Cardiac fibroblast (primary cell): Measurements from ENCODE around the gene UNC45A.

Experiments
- DNase-seq, 2 donors: peaks; one replicate each; pipeline versions ENCODE4 v3.0.0 to v3.0.0-alpha.2; 2010; ENCODE audit warnings: low read depth in 2 of 2
- H3K4me3 ChIP-seq, 2 donors: replicated peaks in 1 of 2; 1 replicate in 1 of 2; 2 replicates in 1 of 2; pipeline ENCODE4 v1.5.1; 2011; ENCODE audit warnings: low read depth in 2 of 2, low read length in 2 of 2, mild to moderate bottlenecking in 2 of 2, moderate library complexity in 1 of 2
- TF ChIP-seq, protein P1 (sequence below): IDR thresholded peaks from one replicate; pipeline ENCODE4 v1.5.1; 2011; ENCODE audit warnings: low read depth, mild to moderate bottlenecking, low read length, inconsistent platforms

The UNC45A gene

DNA sequence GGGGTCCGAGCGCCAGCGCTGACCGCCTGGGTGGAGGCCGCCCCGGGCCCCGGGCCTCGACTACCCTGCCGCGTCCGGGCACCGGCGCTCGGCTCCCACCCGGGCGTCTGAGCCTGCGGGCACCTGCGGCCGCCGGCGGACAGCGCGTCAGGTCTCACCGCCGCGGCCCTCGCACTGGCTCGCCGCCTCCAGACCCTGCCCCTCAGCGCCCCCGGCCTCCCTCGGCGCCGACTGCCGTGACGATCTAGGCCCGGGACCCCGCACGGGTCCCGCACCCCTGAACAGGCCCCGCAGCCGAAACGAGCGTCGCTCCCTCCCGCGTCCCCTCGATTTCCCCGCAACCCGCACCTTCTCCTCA, 59.0 kb downstream of the UNC45A start:
- H3K4me3 ChIP-seq, result peak overlapping the region; percentile 99
- no peak for DNase-seq
- TF ChIP-seq, protein P1, sequence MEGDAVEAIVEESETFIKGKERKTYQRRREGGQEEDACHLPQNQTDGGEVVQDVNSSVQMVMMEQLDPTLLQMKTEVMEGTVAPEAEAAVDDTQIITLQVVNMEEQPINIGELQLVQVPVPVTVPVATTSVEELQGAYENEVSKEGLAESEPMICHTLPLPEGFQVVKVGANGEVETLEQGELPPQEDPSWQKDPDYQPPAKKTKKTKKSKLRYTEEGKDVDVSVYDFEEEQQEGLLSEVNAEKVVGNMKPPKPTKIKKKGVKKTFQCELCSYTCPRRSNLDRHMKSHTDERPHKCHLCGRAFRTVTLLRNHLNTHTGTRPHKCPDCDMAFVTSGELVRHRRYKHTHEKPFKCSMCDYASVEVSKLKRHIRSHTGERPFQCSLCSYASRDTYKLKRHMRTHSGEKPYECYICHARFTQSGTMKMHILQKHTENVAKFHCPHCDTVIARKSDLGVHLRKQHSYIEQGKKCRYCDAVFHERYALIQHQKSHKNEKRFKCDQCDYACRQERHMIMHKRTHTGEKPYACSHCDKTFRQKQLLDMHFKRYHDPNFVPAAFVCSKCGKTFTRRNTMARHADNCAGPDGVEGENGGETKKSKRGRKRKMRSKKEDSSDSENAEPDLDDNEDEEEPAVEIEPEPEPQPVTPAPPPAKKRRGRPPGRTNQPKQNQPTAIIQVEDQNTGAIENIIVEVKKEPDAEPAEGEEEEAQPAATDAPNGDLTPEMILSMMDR, result no peak

DNA sequence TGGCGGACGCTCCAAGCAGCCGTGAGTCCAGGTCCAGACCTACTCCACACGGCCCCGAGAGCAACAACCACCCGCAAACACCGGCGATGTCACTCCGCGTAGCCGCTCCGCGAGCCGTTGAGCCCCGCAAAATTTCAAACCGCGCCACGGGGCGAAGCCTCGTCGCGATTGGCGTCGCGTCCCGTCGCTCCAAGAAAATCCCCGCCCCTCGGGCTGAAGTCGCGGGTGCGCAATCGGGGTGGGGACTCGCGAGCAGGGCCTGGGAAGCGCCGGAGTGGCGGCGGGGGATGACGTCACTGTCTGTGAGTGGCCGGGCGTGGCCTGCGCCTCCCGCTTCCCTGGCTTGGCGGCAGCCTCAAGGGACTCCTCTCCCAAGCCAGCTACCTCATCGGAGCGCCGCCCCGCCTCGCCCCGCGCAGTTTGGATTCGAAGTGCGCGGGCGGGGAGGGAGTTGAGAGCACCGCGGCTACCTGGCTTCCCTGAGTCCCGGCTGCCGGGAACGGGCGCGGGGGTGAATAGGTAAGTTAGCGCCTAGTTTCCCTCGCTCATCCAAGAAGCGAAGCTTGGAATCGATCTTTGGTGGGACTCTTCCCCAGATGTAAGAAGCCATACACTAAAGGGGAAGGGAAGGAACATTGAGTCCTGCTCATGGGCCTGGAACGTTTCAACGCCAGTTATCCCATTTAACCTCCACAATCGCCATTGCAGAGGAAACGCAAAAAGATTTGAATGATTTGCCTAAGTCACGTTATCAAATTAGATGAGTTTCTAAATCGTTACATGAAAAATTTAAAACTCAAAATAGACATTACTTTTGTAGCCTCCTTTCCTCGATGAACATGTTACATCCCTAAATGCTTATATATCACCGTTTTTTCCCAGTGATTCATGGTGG, 59.6 kb downstream of the UNC45A start, which contains the start of gene PRC1:
PRC1 (minus strand) TSS at position 119 of the 895 bp plus-strand sequence; CDS start at position 1, 118 bp downstream.
- peak; percentile 99 for DNase-seq
- TF ChIP-seq, protein P1, result no peak
- H3K4me3 ChIP-seq, result peak within 1 kb of the TSS; percentile 99

DNA sequence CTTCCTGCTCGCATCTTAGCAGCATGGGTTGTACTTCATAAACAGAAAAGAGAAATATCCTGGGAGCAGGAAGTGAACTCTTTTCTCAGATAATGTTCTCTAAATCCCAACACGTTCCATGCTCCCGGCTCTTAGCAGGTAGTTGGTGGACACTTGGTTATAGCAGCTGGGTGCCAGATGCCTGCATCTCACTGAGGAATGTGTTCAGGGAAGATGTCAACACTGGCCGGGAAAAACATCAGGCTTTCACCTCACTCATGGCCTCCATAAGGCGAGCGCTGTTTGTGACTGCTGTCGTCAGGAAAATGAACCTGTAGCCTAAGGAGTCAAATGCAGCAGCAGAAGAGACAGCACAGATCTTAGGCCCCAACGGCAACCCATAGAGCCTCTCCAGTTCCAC, 63.7 kb downstream of the UNC45A start:
- TF ChIP-seq, protein P1, result no peak
- DNase-seq, result no peak
- H3K4me3 ChIP-seq, result no peak overlapping the region

DNA sequence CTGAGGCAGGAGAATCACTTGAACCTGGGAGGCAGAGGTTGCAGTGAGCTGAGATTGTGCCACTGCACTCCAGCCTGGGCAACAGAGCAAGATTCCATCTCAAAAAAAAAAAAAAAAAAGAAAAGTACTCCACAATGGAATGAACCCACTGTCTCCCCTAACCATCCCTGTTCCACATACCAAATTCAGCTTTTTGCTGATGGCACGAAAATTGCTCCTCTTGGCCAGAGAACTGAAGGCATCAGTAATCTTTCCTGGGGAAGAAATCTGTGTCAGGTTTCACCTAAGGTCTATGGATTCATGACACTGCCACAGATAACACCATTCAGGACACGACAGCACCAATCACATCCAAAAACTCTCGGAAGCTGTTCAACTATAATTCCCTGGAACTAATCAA, 66.1 kb downstream of the UNC45A start:
- TF ChIP-seq, protein P1, result no peak
- DNase-seq, result no peak
- H3K4me3 ChIP-seq, result no peak overlapping the region
